Activated naive CD4-positive, alpha-beta T cell (primary cell): ENCODE data around the gene CCNL2.
"Not testable (repeated sequence)": the region's sequence is repeated elsewhere in the genome, so short reads cannot be mapped to it uniquely, and the experiment has no call there.

Experiments
- DNase-seq, 4 experiments: peaks; one replicate each; lab custom pipeline; 2025; lab: John Stamatoyannopoulos, UW

Gene CCNL2

DNA sequence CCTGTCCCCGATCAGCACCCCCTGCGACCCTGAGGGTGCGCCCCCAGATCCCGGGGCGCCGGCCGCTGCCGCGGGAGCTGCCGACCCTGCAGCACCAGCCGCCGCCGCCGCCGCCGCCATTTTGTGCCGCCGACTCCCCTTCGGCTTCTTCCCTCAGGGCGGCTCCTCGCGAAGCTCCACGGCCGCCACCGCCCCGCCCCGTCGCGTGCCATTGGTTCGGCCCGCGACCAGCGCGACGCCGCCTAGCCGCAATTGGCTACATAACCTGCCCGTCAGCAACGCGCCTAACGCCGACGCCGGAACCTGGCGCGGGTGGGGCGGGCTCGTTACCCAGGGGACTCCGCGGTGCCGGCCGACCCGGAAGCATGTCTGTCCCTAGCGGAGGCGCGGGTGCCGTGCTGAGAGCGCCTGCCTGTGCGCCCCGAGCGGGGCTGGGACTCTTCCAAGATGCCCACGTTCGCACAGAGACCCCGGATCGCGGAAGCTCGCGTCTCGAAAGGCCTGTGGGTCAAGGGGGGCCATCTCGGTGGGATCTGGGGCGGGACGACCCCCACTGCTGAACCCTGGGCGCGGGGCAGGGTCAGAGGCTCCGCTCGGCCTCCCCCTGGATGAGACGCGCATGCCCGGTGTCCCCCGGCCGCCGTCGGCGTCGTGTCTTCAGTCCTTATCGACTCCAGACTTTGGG is at the start of gene CCNL2:
CCNL2 (minus strand) TSS at position 149 of the 685 bp plus-strand sequence; CDS start at position 120, 29 bp downstream.
- peak; percentile 97 to 99 (median 98) for DNase-seq

DNA sequence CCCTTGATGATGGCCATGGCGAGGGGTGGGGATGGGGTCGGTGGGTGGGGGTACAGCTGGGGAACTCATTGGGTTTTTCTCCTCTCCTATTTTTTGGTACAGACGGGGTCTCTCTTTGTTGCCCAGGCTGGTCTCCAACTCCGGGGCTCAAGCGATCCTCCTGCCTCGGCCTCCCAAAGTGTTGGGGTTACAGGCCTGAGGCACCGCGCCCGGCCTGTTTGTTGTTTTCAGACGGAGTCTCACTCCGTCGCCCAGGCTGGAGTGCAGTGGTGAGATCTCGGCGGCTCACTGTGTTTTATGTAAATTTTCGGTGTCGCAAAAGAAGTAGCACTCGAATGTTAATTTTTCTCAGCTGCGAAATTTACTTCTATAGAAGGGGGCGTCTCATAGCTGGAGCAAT is 47.5 kb upstream of the CCNL2 start:
- not testable (repeated sequence) for DNase-seq

DNA sequence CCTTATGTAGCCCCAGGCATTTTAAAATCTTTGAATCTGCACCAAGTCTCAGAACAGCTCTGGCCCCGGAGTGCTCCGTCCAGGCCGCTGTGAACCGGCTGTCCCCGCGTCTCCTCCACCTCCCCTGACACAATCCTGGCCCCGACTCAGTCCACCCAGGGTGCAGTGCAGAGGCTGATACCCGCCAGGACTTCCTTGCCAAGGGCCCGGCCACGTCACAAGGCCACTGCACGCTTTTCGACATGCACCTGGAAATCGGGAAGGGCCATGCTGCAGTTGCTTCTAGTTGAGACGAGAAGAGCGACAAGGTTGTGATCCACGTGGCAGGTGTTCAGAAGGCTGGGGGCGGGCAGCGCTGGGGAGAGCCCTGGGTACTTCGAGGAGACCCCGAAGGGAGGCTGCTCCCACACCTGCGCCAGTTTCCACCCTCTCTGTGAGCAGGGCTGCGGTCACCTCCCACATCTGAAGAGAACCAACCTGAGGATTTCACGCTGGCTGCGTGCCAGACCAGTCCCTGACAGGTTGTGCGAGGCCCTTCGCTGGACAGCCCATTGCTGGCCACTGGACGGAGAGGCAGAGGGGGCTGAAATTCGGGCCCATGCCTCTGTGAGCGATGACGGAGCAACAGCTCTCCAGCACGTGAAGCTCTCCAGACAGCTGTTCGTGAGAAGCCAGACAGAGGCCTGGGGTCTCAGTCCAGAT is 43.1 kb upstream of the CCNL2 start:
- DNase-seq: no peak

DNA sequence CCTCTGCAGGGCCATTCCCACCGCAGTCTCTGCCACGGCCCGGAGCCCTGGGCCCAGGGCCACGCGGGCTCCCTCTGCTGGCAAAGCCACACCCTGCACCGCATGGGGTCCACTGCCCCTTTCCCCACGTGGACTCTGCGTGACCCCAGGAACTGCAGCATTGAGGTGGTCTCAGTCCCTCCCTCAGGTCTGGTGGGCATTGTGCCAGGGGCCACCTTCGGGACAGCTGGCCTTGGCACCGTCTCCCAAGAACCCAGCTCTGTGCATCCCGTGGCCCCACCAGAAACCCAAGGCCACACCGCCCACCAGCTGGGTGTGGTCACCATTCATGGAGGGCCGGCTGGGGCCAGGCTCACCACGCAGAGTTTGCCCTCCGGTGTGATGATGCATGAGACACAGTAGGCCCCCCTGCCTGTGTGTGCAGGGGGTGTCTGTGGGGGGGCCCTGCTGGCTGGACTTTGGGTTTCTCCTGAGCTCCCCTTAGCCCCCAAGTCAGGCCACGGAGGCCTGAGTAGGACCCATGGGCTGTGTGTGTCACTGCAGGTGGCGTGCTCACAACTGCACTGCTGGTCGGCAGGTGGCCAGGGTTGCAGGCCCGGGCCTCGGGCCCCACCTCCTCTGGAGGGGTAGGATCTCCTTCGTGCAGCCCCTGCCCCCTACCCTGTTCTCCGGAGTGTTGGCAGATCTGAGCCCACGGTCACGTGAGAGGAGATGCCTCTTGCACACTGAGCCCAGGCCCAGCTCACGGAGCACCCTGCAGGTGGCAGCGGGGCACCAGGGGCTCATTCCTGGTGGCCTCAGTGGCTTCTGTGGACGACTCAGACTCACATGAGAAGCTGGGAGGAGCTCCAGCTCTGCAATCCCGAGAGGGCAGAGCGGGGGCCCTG is 42.1 kb upstream of the CCNL2 start:
- peak in 2 of 4 experiments; percentile 39 to 57 for DNase-seq

DNA sequence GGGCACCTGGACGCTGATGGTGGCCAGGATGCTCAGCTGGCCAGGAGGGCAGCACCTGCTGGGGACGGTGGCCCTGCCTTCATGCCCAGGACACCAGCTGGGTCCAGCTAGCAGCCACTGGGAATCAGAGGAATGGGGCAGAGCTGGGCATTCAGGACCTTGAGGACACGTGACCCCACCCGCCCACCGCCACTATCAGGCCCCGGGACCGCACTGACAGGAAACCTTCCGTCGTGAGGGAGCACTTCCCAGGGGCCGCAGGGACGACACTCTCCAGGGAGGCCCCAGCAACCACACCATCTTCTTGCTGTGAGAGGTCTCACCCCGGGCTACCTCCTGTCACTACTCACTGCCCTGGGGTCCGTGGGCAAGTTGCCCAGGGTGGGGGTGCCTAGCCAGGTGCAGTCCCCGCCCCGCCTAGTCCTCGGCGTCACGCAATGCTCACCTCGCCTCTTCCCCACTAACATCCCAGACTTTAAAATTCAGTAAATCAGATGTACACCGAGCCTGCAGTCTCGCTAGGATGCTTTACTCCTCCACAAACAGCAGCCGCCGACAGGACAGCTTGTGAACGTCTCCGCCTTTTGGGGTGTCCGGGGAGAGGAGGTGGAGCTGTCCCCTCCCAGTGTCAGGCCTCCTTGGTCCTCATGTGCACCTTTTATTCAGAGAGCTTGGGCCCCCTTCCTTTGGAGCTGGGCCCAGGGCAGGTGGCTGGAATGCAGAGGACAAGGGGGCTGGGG is 41.3 kb upstream of the CCNL2 start:
- no peak for DNase-seq

DNA sequence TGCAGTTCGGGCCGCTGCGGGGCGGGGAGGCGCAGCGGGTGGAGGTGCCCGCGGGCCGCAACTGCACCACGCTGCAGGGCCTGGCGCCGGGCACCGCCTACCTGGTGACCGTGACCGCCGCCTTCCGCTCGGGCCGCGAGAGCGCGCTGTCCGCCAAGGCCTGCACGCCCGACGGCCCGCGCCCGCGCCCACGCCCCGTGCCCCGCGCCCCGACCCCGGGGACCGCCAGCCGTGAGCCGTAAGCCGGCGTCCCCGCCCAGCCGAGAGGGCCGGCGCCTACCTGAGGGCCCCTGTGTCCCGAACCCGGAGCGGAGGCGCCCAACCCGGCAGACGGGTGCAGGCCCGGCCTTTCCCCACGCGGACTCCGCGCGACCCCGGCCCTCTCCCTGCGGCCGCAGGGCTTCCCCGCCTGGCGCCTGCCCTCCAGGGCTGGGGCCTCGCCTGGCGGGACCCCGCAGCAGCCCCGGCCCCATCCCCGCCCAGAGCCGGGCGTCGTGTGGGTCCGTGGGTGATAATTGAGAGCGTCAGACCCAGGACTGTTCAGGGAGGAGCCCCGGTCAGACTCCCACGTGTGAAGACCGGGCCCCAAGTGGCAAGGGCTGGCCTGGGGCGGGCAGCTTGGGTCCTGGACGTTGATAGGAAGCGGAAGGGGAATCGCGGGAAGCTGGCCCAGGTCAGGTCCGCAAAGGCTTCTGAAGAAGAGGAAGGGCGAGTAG is 40.6 kb upstream of the CCNL2 start:
- DNase-seq: no peak

DNA sequence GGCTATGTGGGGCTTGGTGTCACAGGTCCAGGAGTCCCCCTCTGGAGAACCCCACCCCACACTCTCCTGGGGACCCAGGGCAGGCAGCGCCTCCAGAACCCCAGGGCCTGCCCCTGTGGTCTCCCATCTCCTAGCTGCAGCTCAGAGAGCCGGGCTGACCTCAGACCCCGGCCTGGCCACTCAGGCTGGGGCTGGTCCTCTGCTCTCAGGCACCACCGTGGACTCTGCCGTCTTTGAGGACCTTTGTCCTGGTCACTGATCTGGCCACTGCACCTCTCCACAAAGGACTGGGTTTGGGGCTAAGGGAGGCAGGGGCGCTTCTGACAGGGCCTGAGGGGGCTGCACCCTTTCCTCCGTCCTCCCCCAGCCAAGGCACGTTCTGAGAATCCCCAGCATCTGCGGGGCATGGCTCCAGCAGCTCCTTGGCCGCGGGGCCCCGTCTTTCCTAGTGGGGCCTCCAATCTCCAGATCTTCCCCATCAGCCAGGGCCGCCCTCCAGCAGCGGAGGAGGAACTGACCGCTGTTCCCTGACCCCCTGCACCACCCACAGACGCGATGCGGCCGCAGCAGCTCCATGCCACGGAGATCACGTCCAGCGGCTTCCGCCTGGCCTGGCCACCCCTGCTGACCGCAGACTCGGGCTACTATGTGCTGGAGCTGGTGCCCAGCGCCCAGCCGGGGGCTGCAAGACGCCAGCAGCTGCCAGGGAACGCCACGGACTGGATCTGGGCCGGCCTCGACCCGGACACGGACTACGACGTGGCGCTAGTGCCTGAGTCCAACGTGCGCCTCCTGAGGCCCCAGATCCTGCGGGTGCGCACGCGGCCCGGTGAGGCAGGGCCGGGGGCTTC is 39.6 kb upstream of the CCNL2 start:
- no peak for DNase-seq

DNA sequence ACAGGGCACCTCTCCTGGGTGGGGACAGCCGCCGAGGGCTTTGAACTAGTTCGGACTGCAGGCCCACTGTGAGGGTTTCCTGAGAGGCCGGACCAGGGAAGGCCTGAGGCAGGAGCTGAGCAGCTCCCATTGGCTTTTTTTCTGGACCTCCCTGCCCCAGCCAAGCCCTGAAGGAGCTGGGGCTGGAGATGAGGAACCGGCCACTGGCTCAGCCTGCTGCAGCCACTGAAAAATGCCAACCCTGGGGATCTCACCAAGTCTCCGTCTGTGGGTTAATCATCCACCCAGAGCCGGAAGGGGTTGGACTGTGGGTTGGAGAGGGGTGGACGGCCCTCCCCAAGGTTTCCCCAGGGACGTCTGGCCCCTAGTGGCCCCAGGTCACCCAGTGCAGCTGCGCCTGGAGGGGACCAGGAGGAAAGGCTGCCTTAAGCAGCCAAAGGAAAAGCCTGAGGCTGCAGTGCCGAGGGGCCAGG is 38.8 kb upstream of the CCNL2 start:
- no peak for DNase-seq

DNA sequence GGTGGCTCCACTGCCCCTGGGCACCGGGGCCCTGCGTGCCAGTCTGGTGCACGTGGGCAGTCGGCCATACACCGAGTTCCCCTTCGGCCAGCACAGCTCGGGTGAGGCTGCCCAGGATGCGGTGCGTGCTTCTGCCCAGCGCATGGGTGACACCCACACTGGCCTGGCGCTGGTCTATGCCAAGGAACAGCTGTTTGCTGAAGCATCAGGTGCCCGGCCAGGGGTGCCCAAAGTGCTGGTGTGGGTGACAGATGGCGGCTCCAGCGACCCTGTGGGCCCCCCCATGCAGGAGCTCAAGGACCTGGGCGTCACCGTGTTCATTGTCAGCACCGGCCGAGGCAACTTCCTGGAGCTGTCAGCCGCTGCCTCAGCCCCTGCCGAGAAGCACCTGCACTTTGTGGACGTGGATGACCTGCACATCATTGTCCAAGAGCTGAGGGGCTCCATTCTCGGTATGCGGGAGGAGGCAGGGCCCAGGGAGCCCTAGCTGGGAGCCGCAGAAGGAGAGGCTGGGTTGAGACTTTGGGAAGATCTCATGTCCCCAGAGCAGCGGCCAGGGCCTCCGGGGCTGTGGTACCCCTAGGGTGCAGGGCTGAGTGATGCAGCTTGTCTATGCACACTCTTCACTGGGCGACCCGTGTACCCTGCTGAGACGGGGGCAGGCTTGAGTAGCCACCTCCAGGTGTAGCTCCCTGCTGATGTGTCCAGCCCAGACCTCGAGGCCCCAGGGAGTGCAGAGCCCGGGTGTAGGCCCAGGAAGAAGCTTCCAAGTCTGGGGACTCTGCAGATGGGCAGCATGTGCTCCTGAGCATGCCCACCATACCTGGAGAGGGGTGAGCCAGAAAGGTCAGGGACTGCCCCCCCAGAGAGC is 38.1 kb upstream of the CCNL2 start:
- DNase-seq: no peak

DNA sequence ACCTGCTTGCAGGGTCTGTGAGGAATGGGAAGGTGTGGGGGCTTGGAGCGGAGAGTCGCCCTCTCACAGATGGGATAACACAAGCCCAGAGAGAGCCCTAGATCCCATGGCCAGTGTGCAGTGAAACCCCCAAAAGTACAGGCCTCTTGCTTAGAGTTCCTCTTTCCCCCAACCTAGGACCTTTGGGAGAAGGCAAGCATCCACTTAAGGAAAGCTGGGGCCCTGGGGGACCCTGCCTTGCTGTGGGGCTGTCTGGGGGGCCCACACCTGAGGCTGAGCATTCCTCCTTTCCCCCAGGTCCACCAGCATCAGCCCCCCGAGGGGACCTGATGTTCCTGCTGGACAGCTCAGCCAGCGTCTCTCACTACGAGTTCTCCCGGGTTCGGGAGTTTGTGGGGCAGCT is 37.5 kb upstream of the CCNL2 start:
- no peak for DNase-seq

DNA sequence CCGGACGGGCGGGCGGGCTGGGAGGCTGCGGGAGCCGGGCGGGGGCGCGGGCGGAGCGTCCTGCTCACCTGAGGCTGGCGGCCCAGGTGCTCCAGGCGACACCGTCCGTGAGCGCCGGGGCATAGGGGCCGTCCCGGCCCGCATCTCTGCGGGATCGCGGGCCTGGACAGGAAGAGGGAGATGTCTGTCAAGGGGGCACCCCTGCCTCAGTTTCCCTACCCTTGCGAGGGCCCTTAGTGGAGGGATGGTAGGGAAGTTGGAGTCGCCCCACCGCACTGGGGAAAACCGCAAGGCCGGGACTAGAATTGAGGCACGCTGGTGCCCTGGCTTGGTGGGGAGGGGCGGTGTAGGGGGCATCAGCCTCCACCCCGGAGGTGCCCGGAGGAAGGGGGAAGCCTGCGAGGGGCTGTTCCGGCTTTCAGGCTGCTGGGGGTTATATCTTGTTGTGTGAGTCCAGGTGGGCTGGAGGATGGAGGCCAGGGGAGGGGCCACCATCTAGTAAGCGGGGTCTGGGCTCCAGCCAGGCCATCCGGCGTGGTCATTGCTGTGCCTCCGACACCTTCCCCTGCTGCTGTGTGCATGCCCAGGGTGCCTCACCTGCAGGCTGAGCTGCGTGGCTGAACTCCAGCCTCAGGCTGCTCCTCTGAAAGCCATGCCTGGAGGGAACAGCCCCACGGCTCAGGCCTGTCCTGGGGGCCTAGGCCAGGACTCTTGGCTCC is 36.9 kb upstream of the CCNL2 start:
- no peak for DNase-seq

DNA sequence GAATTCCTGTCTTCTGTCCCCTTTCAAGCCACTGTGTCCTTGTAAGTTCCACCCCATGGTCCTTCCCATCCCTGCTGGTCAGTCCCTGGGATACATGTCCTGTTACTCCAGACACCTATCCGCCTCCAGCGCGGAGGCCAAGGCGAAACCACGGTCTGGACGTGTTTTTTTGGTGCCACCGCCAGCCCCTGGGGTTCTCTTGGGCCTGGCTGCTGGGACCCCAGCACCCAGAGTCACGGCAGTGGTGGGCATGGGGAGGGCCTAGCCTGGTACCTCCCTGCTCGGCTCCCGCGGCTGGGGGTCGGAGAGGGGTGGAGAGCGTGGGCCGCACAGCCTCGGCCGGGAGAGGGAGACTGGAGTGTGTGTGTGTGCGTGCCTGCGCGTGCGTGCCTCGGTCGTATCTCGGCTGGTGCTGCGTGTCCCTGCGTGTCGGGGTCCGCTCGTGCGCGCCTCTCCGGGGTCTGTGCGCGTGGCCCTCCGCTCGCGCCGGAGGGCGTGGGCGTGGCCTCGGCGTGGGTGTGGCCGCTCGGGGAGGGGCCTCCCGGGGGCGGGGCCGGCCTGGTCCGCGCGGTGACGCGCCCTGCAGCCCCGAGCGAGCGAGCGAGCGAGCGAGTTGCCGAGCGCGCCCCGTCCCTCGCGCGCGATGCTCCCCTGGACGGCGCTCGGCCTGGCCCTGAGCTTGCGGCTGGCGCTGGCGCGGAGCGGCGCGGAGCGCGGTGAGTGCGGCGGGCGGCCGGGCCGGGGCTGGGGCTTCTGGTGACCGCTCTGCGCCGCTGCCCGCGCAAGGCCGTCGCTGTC is 36.2 kb upstream of the CCNL2 start, which contains the start of gene VWA1:
VWA1 (plus strand) TSS at position 585 of the 798 bp plus-strand sequence; CDS start at position 644, 59 bp downstream.
- DNase-seq: peak in 3 of 4 experiments; percentile 13 to 53 (median 24)

DNA sequence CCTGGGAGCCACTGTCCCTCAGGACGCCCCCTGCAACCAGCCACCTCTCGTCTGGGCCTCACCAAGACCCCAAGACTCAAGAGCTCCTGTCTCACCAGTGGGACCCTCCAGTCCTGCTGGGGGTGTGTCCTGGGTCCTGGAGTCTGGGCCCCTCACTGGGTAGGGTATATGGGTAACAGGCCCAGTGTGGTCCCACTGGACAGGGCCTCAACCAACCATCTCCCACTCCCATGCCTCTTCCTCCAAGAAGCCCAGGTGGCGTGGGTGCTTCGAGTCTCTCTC is 35.6 kb upstream of the CCNL2 start:
- DNase-seq: no peak

DNA sequence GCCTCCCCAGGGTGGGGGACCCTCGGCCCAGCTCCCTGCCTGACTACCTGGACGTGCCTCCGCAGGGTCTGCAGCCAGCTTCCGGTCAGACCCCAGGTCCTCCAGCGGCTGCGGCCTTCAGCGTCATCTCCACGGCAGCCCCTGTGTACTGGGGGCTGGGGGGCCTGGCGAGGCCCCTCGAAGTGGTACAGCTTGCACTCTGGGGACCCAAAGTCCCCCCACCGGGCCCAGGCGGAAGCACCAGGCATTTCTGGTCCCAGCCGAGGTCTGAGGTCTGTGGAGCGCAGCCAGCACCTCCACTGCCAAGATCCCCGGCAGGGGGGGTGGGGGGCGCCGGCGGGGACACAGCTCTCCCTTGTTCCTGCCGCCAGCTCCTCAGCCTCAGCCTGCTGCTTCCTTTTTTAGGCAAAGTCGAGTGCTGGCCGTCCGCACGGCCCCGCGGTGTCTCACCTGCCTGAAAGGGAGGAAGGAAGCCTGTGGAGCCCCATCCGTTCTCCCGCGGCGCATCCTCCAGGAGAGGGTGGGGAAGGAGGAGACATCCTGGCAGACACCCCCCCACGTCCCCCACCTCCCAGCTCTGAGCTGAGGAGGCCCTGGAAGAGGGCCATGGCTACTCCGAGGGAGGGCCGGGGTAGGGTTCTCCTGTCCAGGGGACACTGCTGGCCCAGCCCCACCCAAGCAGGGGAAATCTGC is 35.1 kb upstream of the CCNL2 start:
- no peak for DNase-seq

DNA sequence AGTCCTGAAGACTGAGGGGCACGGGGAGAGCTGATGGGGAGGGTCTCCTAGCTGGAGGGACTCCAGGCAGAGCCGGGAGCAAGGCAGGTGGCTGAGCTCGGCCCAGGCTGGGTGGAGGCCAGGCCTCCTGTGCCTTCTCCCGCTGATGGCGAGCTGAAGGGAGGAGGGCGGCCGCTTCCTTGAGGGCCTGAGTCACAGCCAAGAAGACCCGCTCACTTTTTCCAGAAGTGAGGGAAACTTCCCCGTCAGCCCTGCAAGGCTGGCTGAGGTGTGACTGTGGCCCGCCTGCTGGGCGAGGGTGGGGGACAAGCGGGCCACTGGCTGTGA is 34.6 kb upstream of the CCNL2 start:
- no peak for DNase-seq

DNA sequence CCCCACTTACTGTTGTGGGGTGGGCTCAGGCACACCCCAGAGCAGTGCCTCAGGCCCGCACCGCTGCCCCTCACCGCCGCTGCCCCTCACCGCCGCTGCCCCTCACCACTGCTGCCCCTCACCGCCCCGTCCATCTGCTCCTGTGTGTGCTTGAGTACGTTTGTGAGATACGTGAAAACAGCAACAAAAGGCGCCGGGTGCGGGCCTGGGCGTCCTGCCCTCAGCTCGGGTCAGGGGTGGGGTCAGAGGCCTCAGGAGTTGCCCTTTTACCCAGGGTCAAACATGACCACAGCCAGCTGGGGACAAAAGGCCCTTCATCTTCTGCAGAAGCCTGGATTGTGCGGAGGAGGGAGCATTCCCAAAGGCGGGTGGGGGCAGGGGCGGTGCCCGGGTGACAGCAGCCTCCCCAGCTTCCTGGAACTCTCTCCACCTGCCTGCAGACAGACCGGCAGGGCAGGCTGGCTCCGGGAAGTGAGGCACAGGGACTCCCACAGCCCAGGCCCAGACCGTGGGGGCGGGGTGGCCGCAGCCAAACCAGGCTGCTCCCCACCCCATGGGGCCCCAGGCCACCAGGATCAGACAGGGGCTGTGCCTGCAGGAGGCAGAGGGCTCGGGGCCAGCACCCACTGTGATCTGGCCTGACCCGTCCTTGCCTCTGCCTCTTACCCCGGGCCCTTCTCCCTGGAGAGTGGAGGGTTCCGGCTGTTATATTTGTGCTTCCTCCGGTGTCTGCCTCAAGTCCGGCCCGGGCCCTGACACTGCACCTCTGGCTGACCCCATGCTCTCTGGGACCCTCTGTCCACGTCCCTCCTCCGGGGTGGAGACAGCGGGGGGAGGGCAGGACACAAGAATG is 34.0 kb upstream of the CCNL2 start:
- no peak for DNase-seq
